Measurements from ENCODE around the gene KRT23.

Gene KRT23

DNA sequence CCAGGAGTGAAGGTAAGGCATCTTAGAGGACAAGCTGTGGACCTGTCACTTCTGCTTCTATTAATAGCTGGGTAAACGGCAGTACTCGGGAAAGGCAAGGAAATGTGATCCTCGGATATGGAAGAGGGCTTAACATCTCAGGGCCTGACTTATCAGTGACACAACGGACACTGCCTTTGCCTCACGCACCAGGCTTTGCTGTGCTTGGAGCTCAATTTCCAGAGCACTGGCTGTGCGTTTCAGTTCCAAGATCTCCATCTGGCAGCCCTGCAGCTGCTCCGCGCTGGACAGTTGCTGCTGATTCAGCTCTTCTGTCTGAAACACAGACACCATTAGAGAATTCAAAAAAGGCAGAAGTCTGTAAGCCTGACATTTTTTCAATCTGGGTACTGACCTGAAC lies 43.1 kb upstream of the KRT23 start:
- TF ChIP-seq, protein P1, sequence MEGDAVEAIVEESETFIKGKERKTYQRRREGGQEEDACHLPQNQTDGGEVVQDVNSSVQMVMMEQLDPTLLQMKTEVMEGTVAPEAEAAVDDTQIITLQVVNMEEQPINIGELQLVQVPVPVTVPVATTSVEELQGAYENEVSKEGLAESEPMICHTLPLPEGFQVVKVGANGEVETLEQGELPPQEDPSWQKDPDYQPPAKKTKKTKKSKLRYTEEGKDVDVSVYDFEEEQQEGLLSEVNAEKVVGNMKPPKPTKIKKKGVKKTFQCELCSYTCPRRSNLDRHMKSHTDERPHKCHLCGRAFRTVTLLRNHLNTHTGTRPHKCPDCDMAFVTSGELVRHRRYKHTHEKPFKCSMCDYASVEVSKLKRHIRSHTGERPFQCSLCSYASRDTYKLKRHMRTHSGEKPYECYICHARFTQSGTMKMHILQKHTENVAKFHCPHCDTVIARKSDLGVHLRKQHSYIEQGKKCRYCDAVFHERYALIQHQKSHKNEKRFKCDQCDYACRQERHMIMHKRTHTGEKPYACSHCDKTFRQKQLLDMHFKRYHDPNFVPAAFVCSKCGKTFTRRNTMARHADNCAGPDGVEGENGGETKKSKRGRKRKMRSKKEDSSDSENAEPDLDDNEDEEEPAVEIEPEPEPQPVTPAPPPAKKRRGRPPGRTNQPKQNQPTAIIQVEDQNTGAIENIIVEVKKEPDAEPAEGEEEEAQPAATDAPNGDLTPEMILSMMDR (conservative IDR thresholded peaks at IDR 0.05; ENCODE audit: low read depth, low read length), result no peak
- Histone ChIP-seq H2AFZ (ENCODE audit: low read depth) (no peak overlapping the region), H3K27ac (no peak overlapping the region), H3K4me3 (IDR thresholded peaks at IDR 0.05; ENCODE audit: insufficient read depth, low read depth, low read length) (no peak overlapping the region), H3K36me3 (ENCODE audit: insufficient read depth) (no peaks in the 10 kb centered on the region), H4K20me1 (ENCODE audit: insufficient read depth) (no peaks in the 10 kb centered on the region), H3K79me2 (ENCODE audit: insufficient read depth, low read depth) (no peaks in the 10 kb centered on the region), H3K4me1 (ENCODE audit: low read depth, poor library complexity, severe bottlenecking) (no peaks in the 10 kb centered on the region), H3K4me2 (no peak overlapping the region), H3K9ac (no peak overlapping the region), H3K27me3 (ENCODE audit: insufficient read depth, low read depth) (no peaks in the 10 kb centered on the region)

- no peaks in the 10 kb centered on the region for H3K27me3 ChIP-seq (ENCODE audit: insufficient read depth, low read depth)
- no peak overlapping the region for H3K27ac ChIP-seq
These were observed 42.7 kb upstream of the KRT23 start for GRCh38 chr17:40980117-40980516.

GRCh38 chr17:40978575-40979151 lies 41.2 kb upstream of the KRT23 start:
- TF ChIP-seq, protein P1 (conservative IDR thresholded peaks at IDR 0.05; ENCODE audit: low read depth, low read length), result no peak
- Histone ChIP-seq H3K27me3 (ENCODE audit: insufficient read depth, low read depth) (no peaks in the 10 kb centered on the region), H3K36me3 (ENCODE audit: insufficient read depth) (no peaks in the 10 kb centered on the region), H4K20me1 (ENCODE audit: insufficient read depth) (no peaks in the 10 kb centered on the region), H2AFZ (ENCODE audit: low read depth) (no peak overlapping the region), H3K79me2 (ENCODE audit: insufficient read depth, low read depth) (no peaks in the 10 kb centered on the region), H3K4me2 (no peak overlapping the region), H3K4me1 (ENCODE audit: low read depth, poor library complexity, severe bottlenecking) (no peaks in the 10 kb centered on the region), H3K27ac (no peak overlapping the region), H3K9ac (no peak overlapping the region), H3K4me3 (IDR thresholded peaks at IDR 0.05; ENCODE audit: insufficient read depth, low read depth, low read length) (no peak overlapping the region)

More at GRCh38 chr17:40980117-40980516, 42.7 kb upstream of the KRT23 start:
- Histone ChIP-seq H4K20me1 (ENCODE audit: insufficient read depth) (no peaks in the 10 kb centered on the region), H3K4me1 (ENCODE audit: low read depth, poor library complexity, severe bottlenecking) (no peaks in the 10 kb centered on the region), H3K4me3 (IDR thresholded peaks at IDR 0.05; ENCODE audit: insufficient read depth, low read depth, low read length) (no peak overlapping the region), H3K4me2 (no peak overlapping the region), H3K79me2 (ENCODE audit: insufficient read depth, low read depth) (no peaks in the 10 kb centered on the region), H3K36me3 (ENCODE audit: insufficient read depth) (no peaks in the 10 kb centered on the region), H2AFZ (ENCODE audit: low read depth) (no peak overlapping the region), H3K9ac (no peak overlapping the region)
- TF ChIP-seq, protein P1 (conservative IDR thresholded peaks at IDR 0.05; ENCODE audit: low read depth, low read length), result no peak

- Histone ChIP-seq H3K27me3 (ENCODE audit: insufficient read depth, low read depth) (no peaks in the 10 kb centered on the region), H3K4me1 (ENCODE audit: low read depth, poor library complexity, severe bottlenecking) (no peaks in the 10 kb centered on the region), H3K9ac (no peak overlapping the region), H3K4me3 (IDR thresholded peaks at IDR 0.05; ENCODE audit: insufficient read depth, low read depth, low read length) (no peak overlapping the region), H3K27ac (no peak overlapping the region), H4K20me1 (ENCODE audit: insufficient read depth) (no peaks in the 10 kb centered on the region), H2AFZ (ENCODE audit: low read depth) (no peak overlapping the region), H3K36me3 (ENCODE audit: insufficient read depth) (no peaks in the 10 kb centered on the region), H3K79me2 (ENCODE audit: insufficient read depth, low read depth) (no peaks in the 10 kb centered on the region), H3K4me2 (no peak overlapping the region)
- TF ChIP-seq, protein P1 (conservative IDR thresholded peaks at IDR 0.05; ENCODE audit: low read depth, low read length), result no peak
These were observed 38.1 kb upstream of the KRT23 start for GRCh38 chr17:40975516-40975915.
